Upper lobe of left lung (tissue), 6 donors: ENCODE data around the gene KCNJ4. TPM values are rescaled to one million over a fixed set of nuclear protein-coding genes. Genes with fewer than 3 reads are reported as not detected.

ENCODE experiments used
- ATAC-seq, 2 donors: fragments of 200-7000 bp; cut with Tn5 transposase; one replicate each; pipeline ENCODE4 v1.9.1; 2022; ENCODE audit warnings: mild to moderate bottlenecking in 2 of 2, moderate library complexity in 2 of 2; ENCODE audit not compliant: low FRiP score in 2 of 2
- DNase-seq, 2 donors: peaks; one replicate each; pipeline ENCODE4 v3.0.0-alpha.2; 2019 to 2020
- H3K27ac ChIP-seq, 4 donors: fragments of 200-600 bp; sonication (generic); one replicate each; pipeline ENCODE4 v1.5.1; 2016 to 2019
- H3K27me3 ChIP-seq, 4 donors: fragments of 200-600 bp; sonication (generic); one replicate each; pipeline ENCODE4 v1.5.1; 2017 to 2019
- H3K36me3 ChIP-seq, 4 donors: fragments of 200-600 bp; sonication (generic); one replicate each; pipeline ENCODE4 v1.5.1; 2016 to 2019
- H3K4me1 ChIP-seq, 4 donors: fragments of 200-600 bp; sonication (generic); one replicate each; pipeline ENCODE4 v1.5.1; 2018 to 2019
- H3K4me3 ChIP-seq, 4 donors: fragments of 200-600 bp; sonication (generic); one replicate each; pipeline ENCODE4 v1.5.1; 2017 to 2019; ENCODE audit warnings: mild to moderate bottlenecking in 2 of 4, moderate library complexity in 1 of 4
- H3K9me3 ChIP-seq, 4 donors: fragments of 200-600 bp; sonication (generic); one replicate each; pipeline ENCODE4 v1.5.1; 2018 to 2019
- EP300 ChIP-seq, 4 donors: sonication (generic); formaldehyde crosslinking; IDR thresholded peaks; one replicate each; pipeline ENCODE4 v1.5.1; 2017; ENCODE audit warnings: antibody characterized with exemption in 4 of 4, control low read depth in 2 of 4
- POLR2A ChIP-seq, 4 donors: fragments of 450-650 bp; IDR thresholded peaks; one replicate each; pipeline ENCODE4 v1.5.1; 2016 to 2017; ENCODE audit warnings: antibody characterized with exemption in 4 of 4, mild to moderate bottlenecking in 2 of 4
- POLR2AphosphoS5 ChIP-seq, 2 donors: sonication (generic); formaldehyde crosslinking; IDR thresholded peaks; one replicate each; pipeline ENCODE4 v1.5.1; 2017; ENCODE audit warnings: antibody characterized with exemption in 2 of 2
- WGBS, 2 donors: methylation state at CpG; one replicate each; pipeline ENCODE4 v1.1.5; 2017 to 2018; 5-methylcytosine and 5-hydroxymethylcytosine counted together
- total RNA-seq, 6 donors: library from RNA; depleted of rRNA in 4 of 6; stranded (reverse); fragments of >200 nt in 4 of 6; gene quantifications; one replicate each; pipeline versions ENCODE4 v1.1.0 to v1.2.1, GENCODE V29; 2016 to 2021
- TF ChIP-seq, protein P1 (sequence below), 6 experiments: fragments of 450-650 bp in 4 of 6; fragments of 200-600 bp in 2 of 6; sonication (generic) in 2 of 6; IDR thresholded peaks; one replicate each; pipeline ENCODE4 v1.5.1; 2016 to 2019; ENCODE audit warnings: antibody characterized with exemption in 6 of 6
- donor health status: DM: no; HTN: no; CAD: no; lungs with moderate emphysema.
- donor health status: DM: no; HTN: yes; CAD: no; lungs with severe emphysema.

The KCNJ4 gene
- total RNA-seq, 6 donors from 2014 or later, result not detected

GRCh38 chr22:38468443-38469305 is 13.7 kb upstream of the KCNJ4 start:
- Histone ChIP-seq H3K4me3 (peak overlapping the region; percentile 55 to 63 (median 58)), H3K36me3 (no peaks in the 10 kb centered on the region), H3K9me3 (no peaks in the 10 kb centered on the region), H3K4me1 (peaks cover 15 to 20% (median 17%) of the 10 kb centered on the region in 4 donors), H3K27ac (peak overlapping the region in 2 of 4 donors; percentile 22 to 38), H3K27me3 (peaks cover 0 to 3% (median 0%) of the 10 kb centered on the region in 4 donors)
- WGBS, 2 donors, result 68% methylated on average over 27 of the region's 28 CpGs
- DNase-seq (peak in 1 of 2 donors; percentile 68), ATAC-seq (peak in 1 of 2 donors; percentile 6)
- TF ChIP-seq POLR2AphosphoS5 (IDR thresholded peaks at IDR 0.05) (no peak), EP300 (IDR thresholded peaks at IDR 0.05) (no peak), POLR2A (IDR thresholded peaks at IDR 0.05) (no peak)
- TF ChIP-seq, protein P1, sequence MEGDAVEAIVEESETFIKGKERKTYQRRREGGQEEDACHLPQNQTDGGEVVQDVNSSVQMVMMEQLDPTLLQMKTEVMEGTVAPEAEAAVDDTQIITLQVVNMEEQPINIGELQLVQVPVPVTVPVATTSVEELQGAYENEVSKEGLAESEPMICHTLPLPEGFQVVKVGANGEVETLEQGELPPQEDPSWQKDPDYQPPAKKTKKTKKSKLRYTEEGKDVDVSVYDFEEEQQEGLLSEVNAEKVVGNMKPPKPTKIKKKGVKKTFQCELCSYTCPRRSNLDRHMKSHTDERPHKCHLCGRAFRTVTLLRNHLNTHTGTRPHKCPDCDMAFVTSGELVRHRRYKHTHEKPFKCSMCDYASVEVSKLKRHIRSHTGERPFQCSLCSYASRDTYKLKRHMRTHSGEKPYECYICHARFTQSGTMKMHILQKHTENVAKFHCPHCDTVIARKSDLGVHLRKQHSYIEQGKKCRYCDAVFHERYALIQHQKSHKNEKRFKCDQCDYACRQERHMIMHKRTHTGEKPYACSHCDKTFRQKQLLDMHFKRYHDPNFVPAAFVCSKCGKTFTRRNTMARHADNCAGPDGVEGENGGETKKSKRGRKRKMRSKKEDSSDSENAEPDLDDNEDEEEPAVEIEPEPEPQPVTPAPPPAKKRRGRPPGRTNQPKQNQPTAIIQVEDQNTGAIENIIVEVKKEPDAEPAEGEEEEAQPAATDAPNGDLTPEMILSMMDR (IDR thresholded peaks at IDR 0.05), result no peak

DNA sequence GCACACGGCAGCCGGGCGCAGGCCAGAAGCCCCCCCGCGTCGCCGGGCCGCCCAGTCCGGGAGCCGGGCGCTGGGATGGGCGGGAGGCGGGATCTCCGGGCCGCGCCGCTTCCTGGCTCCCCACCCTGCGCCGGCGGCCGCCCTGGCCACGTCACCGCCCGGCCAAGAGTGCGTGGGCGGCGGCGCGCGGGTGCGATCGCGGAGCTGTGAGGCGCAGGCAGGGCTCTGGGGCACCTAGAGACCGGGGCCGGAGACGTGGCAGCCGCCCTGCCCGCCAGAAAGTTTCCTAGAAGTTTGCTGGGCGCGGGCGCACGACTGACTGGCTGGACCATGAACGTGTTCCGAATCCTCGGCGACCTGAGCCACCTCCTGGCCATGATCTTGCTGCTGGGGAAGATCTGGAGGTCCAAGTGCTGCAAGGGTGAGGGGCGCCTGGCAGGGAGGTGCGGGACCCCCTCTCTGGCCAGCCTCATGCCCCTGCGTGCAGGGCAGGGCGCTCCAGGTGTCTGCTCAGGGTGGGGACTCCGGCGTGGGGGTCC is 13.0 kb upstream of the KCNJ4 start, which contains the start of gene KDELR3:
KDELR3 (plus strand) TSS at position 193 of the 539 bp plus-strand sequence; CDS start at position 331, 138 bp downstream.
- peaks cover 15 to 24% (median 19%) of the 10 kb centered on the region in 4 donors for H3K4me1 ChIP-seq
- TF ChIP-seq, protein P1 (IDR thresholded peaks at IDR 0.05), result peak in 2 of 6 experiments; percentile 15
- peak in 1 of 4 donors; percentile 19 for TF ChIP-seq POLR2A (IDR thresholded peaks at IDR 0.05)
- TF ChIP-seq POLR2AphosphoS5 (IDR thresholded peaks at IDR 0.05), result no peak
- H3K27me3 ChIP-seq, result peaks cover 0 to 6% (median 3%) of the 10 kb centered on the region in 4 donors
- WGBS, 2 donors, result 8% methylated on average over 14 of the region's 53 CpGs; no CpG with 5 or more reads in 1 of the 2 donors
- peak within 1 kb of the TSS; percentile 55 to 63 (median 58) for H3K4me3 ChIP-seq
- H3K27ac ChIP-seq, result peak within 1 kb of the TSS in 2 of 4 donors; percentile 22 to 38
- DNase-seq, result peak; percentile 64 to 94
- H3K9me3 ChIP-seq, result no peaks in the 10 kb centered on the region
- no peaks in the 10 kb centered on the region for H3K36me3 ChIP-seq
- ATAC-seq, result peak; percentile 68 to 95

- H3K36me3 ChIP-seq, result no peaks in the 10 kb centered on the region
- TF ChIP-seq POLR2AphosphoS5 (IDR thresholded peaks at IDR 0.05), result no peak
- TF ChIP-seq POLR2A (IDR thresholded peaks at IDR 0.05), result no peak
- TF ChIP-seq, protein P1 (IDR thresholded peaks at IDR 0.05), result no peak
- TF ChIP-seq EP300 (IDR thresholded peaks at IDR 0.05), result no peak
- peaks cover 0 to 8% (median 3%) of the 10 kb centered on the region in 4 donors for H3K27me3 ChIP-seq
- H3K27ac ChIP-seq, result peak overlapping the region in 1 of 4 donors; percentile 38
- H3K9me3 ChIP-seq, result no peaks in the 10 kb centered on the region
- peak in 1 of 2 donors; percentile 82 for DNase-seq
- peak in 1 of 2 donors; percentile 38 for ATAC-seq
- 7 to 14% methylated on average over 9 to 20 of the region's 20 CpGs for whole genome bisulfite sequencing, 2 donors
- H3K4me1 ChIP-seq, result peaks cover 15 to 24% (median 19%) of the 10 kb centered on the region in 4 donors
- H3K4me3 ChIP-seq, result peak overlapping the region in 3 of 4 donors; percentile 56 to 63 (median 61)
These were observed 12.5 kb upstream of the KCNJ4 start for GRCh38 chr22:38467438-38467903.

DNA sequence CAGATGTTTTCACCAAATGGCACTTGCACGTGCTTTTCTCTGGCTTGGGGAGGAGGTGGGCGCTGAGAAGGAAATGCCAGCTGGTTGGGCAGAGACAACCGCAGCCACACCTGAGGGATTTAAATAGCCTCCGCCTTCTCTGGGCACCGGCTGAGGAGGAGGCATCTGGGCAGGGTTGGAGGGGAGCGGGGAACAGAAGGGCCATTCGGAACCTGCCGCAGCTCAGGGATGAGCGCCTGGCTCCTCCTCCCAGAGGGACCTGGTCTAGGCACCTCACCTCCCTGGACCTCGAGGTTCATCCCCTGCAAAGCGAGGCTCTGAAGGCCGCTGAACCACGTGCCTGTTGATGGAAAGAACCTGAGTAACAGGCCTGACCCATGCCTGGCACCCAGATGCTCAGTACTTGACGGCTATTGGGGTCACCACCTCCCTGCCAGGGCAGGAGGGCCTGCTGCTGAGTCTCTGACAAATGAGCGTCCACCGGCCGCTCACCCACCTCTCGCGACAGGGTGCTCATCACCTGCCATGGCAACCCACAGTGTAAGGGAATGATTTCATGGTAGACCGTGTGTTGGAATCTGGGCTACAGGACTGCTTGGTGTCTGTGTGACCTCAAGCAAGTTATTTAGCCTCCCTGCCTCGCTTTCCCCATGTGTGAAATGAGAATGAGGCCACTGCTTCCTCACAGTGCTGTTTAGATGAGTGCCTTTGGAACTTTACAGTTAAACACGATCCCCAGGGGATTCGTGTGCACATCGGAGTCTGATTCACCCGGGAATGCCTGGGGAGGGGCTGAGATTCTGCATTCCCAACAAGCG is 10.9 kb upstream of the KCNJ4 start:
- DNase-seq, result no peak
- peaks cover 0 to 8% (median 4%) of the 10 kb centered on the region in 4 donors for H3K27me3 ChIP-seq

More for the DNA sequence above, 10.9 kb upstream of the KCNJ4 start:
- Histone ChIP-seq H3K4me1 (peaks cover 24 to 35% (median 29%) of the 10 kb centered on the region in 4 donors), H3K9me3 (no peaks in the 10 kb centered on the region), H3K27ac (no peak overlapping the region), H3K36me3 (no peaks in the 10 kb centered on the region), H3K4me3 (no peak overlapping the region)
- TF ChIP-seq EP300 (IDR thresholded peaks at IDR 0.05), result no peak
- no peak for TF ChIP-seq POLR2AphosphoS5 (IDR thresholded peaks at IDR 0.05)
- TF ChIP-seq, protein P1 (IDR thresholded peaks at IDR 0.05), result no peak
- no peak for TF ChIP-seq POLR2A (IDR thresholded peaks at IDR 0.05)
- no peak for ATAC-seq
- 74 to 77% methylated on average over 15 to 26 of the region's 26 CpGs for WGBS, 2 donors
